Keratinocyte (primary cell): ENCODE measurements around the gene CERS1. TPM values are rescaled to one million over a fixed set of nuclear protein-coding genes. Genes with fewer than 3 reads are reported as not detected.

Experiments used
- DNase-seq: peaks from one replicate; pipeline ENCODE4 v3.0.0-alpha.2; 2011; ENCODE audit warnings: low read depth, missing footprints, low spot score
- FAIRE-seq: peaks from 2 replicates; lab custom pipeline; 2011; peaks lifted over from hg19 to GRCh38; lab: Jason Lieb, UNC
- H2AFZ ChIP-seq: 2 replicates; pipeline ENCODE4 v1.6.0; 2012; ENCODE audit warnings: low read length, control low read depth, inconsistent platforms; ENCODE audit not compliant: control insufficient read depth
- H3K27ac ChIP-seq: 2 replicates; pipeline ENCODE4 v1.5.1; 2011; ENCODE audit warnings: low read length; ENCODE audit not compliant: control insufficient read depth, insufficient read depth
- H3K27me3 ChIP-seq: 3 replicates; pipeline ENCODE4 v1.6.0; 2011; ENCODE audit warnings: low read length; ENCODE audit not compliant: control insufficient read depth, insufficient read depth; ENCODE audit errors: extremely low read depth
- H3K36me3 ChIP-seq, 2 experiments: 2 replicates in 1 of 2; 3 replicates in 1 of 2; pipeline ENCODE4 v1.5.1; 2011; ENCODE audit warnings: low read length in 2 of 2, mild to moderate bottlenecking in 1 of 2; ENCODE audit not compliant: control insufficient read depth in 2 of 2, insufficient read depth in 2 of 2; ENCODE audit errors: extremely low read depth in 1 of 2
- H3K4me1 ChIP-seq: 3 replicates; pipeline ENCODE4 v1.5.1; 2011; ENCODE audit warnings: low read length; ENCODE audit not compliant: control insufficient read depth, insufficient read depth; ENCODE audit errors: extremely low read depth
- H3K4me2 ChIP-seq: 3 replicates; pipeline ENCODE4 v1.6.0; 2011; ENCODE audit warnings: low read depth, low read length; ENCODE audit not compliant: control insufficient read depth, insufficient read depth; ENCODE audit errors: extremely low read depth
- H3K4me3 ChIP-seq, 3 experiments: fragments of 200-600 bp in 1 of 3; sonication (generic) in 1 of 3; 2 replicates in 2 of 3; 3 replicates in 1 of 3; pipeline ENCODE4 v1.5.1; 2011 to 2016; ENCODE audit warnings: low read length in 3 of 3, mild to moderate bottlenecking in 3 of 3, control low read depth in 2 of 3, inconsistent platforms in 1 of 3, low read depth in 1 of 3, mixed read lengths in 1 of 3, mixed run types in 1 of 3, moderate library complexity in 1 of 3; ENCODE audit not compliant: control insufficient read depth in 2 of 3, insufficient read depth in 2 of 3; ENCODE audit errors: extremely low read depth in 1 of 3
- H3K79me2 ChIP-seq: 2 replicates; pipeline ENCODE4 v1.6.0; 2012; ENCODE audit warnings: low read length; ENCODE audit not compliant: control insufficient read depth, insufficient read depth
- H3K9ac ChIP-seq: 3 replicates; pipeline ENCODE4 v1.6.0; 2011; ENCODE audit warnings: low read length; ENCODE audit not compliant: control insufficient read depth, insufficient read depth; ENCODE audit errors: extremely low read depth
- H3K9me1 ChIP-seq: 3 replicates; pipeline ENCODE4 v1.6.0; 2011; ENCODE audit warnings: low read length; ENCODE audit not compliant: control insufficient read depth, insufficient read depth; ENCODE audit errors: extremely low read depth
- H3K9me3 ChIP-seq: 2 replicates; pipeline ENCODE4 v1.5.1; 2012; ENCODE audit warnings: low read depth, low read length; ENCODE audit not compliant: control insufficient read depth
- H4K20me1 ChIP-seq: 3 replicates; pipeline ENCODE4 v1.6.0; 2011; ENCODE audit warnings: low read length; ENCODE audit not compliant: control insufficient read depth, insufficient read depth; ENCODE audit errors: extremely low read depth
- CTCF ChIP-seq, 3 experiments: IDR thresholded peaks in 1 of 3; conservative IDR thresholded peaks in 1 of 3; optimal IDR thresholded peaks in 1 of 3; 2 replicates in 2 of 3; 3 replicates in 1 of 3; pipeline versions ENCODE3 to v1.5.1; 2011; ENCODE audit warnings: low read length in 3 of 3, mild to moderate bottlenecking in 3 of 3, moderate library complexity in 2 of 3, control low read depth in 1 of 3, inconsistent platforms in 1 of 3; ENCODE audit not compliant: insufficient read depth in 2 of 3; ENCODE audit errors: extremely low read depth in 1 of 3
- EZH2 ChIP-seq: IDR thresholded peaks from one replicate; pipeline ENCODE4 v1.6.1; 2012; ENCODE audit warnings: inconsistent platforms, mild to moderate bottlenecking, low read length, moderate library complexity
- dilution Hi-C: fragments of 300-500 bp; cut with MboI; formaldehyde crosslinking; loops from one replicate; pipeline ENCODE4 v1.7.0; 2020; ENCODE audit warnings: low sequenced_read_pairs; ENCODE audit not compliant: extremely low pct_ligation_motif_present
- polyA plus RNA-seq, 5 experiments: library from polyadenylated mRNA; depleted of rRNA in 3 of 5; stranded (reverse) in 3 of 5; stranded (forward) in 1 of 5; unstranded in 1 of 5; fragments of >200 nt; gene quantifications; 1 replicate in 1 of 5; 2 replicates in 3 of 5; 3 replicates in 1 of 5; pipeline versions ENCODE4 v1.2.1 to v1.2.3, GENCODE V29; 2011 to 2012; ENCODE audit warnings: missing spikeins in 2 of 5, low read depth in 1 of 5, low replicate concordance in 1 of 5

CERS1 gene
- polyA plus RNA-seq, 1 donor (not counting 4 experiments of a cell fraction or from before 2014, with no cell fraction given), result 0.09 TPM

- H3K9me3 ChIP-seq, result no peaks in the 10 kb centered on the region
- no peak overlapping the region for H2AFZ ChIP-seq
- H3K4me2 ChIP-seq, result no peak overlapping the region
- FAIRE-seq, result no peak
- H3K27me3 ChIP-seq, result no peaks in the 10 kb centered on the region
- dilution Hi-C loops, result no loop called here
- no peak overlapping the region for H3K4me3 ChIP-seq
- H3K9ac ChIP-seq, result no peak overlapping the region
- H3K79me2 ChIP-seq, result peaks cover 9% of the 10 kb centered on the region
- no peak for DNase-seq
- no peak overlapping the region for H3K27ac ChIP-seq
- H3K4me1 ChIP-seq, result no peaks in the 10 kb centered on the region
- peaks cover 11% of the 10 kb centered on the region for H4K20me1 ChIP-seq
- H3K9me1 ChIP-seq, result no peaks in the 10 kb centered on the region
- no peak for TF ChIP-seq EZH2
- TF ChIP-seq CTCF (optimal IDR thresholded peaks at IDR 0.05 in 1 of 3, IDR thresholded peaks at IDR 0.05 in 1 of 3, conservative IDR thresholded peaks at IDR 0.05 in 1 of 3; ENCODE audit: extremely low read depth in 1 of 3, insufficient read depth in 2 of 3, low read length in 3 of 3), result no peak
- H3K36me3 ChIP-seq, result peaks cover 64 to 71% of the 10 kb centered on the region in 2 experiments
Observed at GRCh38 chr19:18860302-18860700, 35.7 kb downstream of the CERS1 start.

- FAIRE-seq (no peak), DNase-seq (no peak)
- Histone ChIP-seq H3K4me3 (no peak overlapping the region), H3K27ac (no peak overlapping the region), H3K9me3 (no peaks in the 10 kb centered on the region), H3K4me2 (no peak overlapping the region), H2AFZ (no peak overlapping the region), H3K4me1 (no peaks in the 10 kb centered on the region), H3K27me3 (no peaks in the 10 kb centered on the region), H3K9ac (no peak overlapping the region), H3K36me3 (peaks cover 65 to 75% of the 10 kb centered on the region in 2 experiments), H4K20me1 (peaks cover 13% of the 10 kb centered on the region), H3K79me2 (peaks cover 10% of the 10 kb centered on the region), H3K9me1 (no peaks in the 10 kb centered on the region)
- dilution Hi-C loops, result no loop called here
- TF ChIP-seq CTCF (optimal IDR thresholded peaks at IDR 0.05 in 1 of 3, IDR thresholded peaks at IDR 0.05 in 1 of 3, conservative IDR thresholded peaks at IDR 0.05 in 1 of 3; ENCODE audit: extremely low read depth in 1 of 3, insufficient read depth in 2 of 3, low read length in 3 of 3) (no peak), EZH2 (no peak)
Observed at GRCh38 chr19:18859676-18860301, 36.2 kb downstream of the CERS1 start.
